Left renal pelvis (tissue), 4 donors: ENCODE data around the gene EXOC3L1. TPM values are rescaled to one million over a fixed set of nuclear protein-coding genes. Genes with fewer than 3 reads are reported as not detected.

ENCODE experiments used
- DNase-seq, 4 donors: peaks; one replicate each; pipeline ENCODE4 v3.0.0-alpha.2; 2013; ENCODE audit warnings: low read depth in 4 of 4, low spot score in 3 of 4
- polyA plus RNA-seq, 4 donors: library from polyadenylated mRNA; unstranded; fragments of 120-200 nt; gene quantifications; one replicate each; pipeline ENCODE4 v1.2.1, GENCODE V29; 2013; ENCODE audit not compliant: insufficient read length in 4 of 4

The EXOC3L1 gene
- polyA plus RNA-seq, 4 donors, result 2.3 to 7.7 (median 4.3) TPM

DNA sequence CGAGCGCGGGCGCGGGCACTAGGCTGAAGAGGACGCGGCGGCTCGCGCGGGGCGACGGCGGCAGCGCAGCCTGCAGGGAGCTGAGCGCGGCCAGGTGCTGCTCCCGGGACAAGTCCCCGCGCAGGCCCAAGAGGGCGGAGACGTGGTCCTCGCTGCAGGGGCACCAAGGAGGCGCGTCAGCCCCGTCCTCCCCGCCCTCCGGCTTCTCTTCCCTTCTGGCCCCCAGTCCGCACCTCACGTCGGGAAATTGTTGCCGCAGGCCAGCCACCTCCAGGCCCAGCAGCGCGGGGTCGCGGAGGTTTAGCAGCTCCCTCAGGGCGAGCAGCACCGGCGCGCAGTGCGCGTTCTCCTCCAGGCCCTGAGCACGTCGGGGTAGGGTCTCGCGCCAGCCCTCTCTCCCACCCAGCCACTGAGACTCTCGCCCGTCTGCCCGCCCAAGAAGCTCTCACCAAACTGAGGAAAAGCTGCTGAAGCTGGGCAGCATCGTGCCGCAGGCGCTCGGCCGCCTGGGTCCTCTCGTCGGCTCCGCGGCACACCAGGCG lies 5.4 kb downstream of the EXOC3L1 start:
- DNase-seq, result no peak

DNA sequence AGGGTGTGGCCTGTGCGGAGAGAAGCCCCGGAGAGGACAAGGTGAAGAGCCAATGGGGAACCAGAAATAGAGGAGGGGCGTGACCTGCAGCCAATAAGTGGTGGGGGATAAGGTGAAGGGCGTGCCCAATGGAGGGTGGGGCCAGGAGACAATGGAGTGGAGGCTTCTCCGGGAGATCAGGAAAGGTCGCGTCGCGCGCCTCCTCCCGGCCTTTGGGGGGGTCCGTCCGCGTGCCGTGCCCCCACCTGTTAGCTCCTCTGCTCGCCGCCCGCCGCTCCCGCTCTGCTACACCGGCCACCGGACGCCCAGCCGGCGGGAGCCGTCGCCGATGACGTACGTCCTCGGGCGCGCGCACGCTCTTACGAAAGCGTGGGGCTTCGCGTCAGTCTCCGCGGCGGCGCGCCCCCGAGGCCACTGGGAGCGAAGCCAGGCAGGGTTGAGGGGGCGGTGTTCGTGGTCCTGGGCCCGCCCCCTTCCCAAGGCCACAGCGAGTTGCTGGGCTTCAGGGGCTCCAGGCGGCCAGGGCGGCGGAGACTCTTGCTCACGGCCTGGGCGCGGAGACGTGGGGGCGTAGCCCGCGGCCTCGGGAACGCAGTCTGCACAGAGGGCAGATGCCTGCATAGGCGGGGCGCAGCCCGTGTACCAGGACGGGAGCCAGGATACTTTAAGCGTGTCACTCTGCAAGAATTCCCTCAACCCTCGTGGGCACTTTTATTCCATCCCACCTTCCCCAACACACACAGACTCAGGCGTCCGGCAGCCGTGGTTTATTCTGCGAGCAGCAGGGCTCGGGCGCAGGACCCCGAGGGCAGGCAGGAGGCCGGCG lies 6.1 kb downstream of the EXOC3L1 start, which contains the start of gene MATCAP1:
MATCAP1 (minus strand) TSS at position 337 of the 826 bp plus-strand sequence. CDS start 3,353 bp downstream, outside the sequence.
- peak; percentile 89 to 93 (median 92) for DNase-seq

DNA sequence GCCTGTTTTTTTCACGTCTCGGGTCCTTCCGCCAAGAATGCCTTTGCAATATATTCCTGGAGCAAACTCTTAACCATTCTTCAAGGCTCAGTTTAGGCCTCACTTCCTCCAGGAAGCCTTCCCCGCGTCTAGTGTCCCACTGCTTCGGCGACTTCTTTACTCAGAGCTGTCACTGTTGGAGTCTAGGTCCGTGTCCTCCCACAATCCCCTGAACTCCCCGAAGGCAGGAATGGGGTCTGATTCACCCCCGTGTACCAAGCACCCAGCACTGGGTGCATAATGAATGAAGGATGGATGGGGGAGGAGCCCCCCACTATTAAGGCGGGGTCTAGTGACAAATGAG lies 6.7 kb downstream of the EXOC3L1 start:
- DNase-seq, result no peak

DNA sequence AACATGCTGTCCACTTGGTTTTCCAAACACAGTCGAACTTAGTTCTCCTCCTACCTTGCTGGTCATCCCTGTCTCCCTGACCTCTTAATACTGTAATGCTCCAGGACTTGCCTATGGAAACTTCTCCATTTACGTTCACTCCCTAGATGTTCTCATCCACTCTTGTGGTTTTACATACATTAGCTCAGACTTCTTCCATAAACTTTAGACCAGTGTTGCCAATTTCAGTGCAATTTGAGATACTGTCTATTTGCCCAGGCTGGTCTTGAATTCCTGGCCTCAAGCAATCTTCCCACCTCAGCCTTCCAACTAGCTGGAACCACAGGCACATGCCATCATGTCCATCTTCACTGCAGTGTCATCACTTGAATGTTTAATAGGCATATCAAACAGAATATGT lies 7.6 kb downstream of the EXOC3L1 start:
- no peak for DNase-seq

DNA sequence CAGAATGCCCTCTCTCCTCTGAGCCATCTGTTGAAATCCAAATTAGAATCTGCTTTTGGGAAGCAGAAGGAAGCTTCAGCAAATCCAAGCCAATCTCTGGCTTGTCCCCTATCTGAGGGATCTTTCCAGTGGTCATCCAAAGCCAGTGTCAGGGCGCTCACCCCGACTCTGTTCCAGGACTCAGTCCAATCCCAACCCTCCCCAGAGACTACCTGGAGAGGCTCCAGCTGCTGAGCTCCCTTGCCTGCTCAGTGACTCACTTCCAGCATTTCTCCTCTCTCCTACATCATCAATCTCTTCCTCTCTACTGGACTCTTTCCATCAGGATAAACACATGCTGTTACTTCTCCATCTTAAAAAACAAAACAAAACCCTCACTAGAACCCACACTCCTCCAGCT lies 8.6 kb downstream of the EXOC3L1 start:
- no peak for DNase-seq

DNA sequence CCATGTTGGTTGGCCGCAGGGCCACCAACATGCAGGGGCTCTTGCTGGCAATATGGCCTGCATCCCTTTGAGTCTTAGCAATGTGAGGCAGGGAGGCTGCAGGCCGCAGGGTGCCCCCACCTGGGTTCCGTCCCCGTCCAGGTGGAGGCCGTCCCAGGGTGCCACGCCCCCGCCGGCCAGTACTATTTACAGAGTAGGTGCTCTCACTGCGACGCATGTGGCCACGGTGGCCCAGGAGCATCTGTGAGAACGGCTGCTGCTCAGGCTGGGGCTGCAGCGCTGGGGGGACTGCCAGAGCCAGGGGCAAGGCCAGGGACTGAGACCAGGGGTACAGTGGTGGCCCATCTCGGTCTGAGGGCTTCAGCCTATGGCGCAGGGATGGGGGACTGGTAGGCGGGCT lies 9.8 kb downstream of the EXOC3L1 start:
- DNase-seq, result no peak

DNA sequence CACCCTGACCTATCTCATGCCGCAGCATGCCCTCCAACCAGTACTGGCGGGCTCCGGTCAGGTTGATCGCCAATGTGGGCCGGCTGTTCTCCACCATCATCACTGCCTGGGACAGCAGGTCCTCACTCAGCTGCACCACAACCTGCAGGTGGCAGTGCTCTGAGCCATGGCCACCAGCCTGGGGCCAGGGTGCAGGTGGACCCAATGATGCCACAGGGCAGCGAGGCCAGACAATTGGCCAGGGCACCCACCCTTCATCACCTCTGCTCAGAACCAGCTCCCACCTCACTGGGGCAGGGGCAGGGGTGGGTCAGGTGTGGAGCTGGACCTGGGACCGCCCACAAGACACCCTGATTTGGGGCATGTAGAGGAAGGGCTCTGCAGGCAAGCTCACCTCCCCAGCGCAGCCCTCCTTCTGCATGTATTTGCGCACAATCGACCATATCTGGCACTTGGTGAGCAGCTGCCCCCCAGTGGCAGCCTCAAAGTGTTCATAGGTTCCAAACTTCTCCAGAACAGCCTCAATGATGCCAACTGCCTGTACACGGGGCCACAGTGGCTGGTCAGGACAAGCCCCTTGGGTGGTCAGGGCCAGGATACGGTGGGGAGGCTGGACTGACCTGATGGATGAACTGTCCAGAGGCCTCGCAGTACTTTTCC lies 10.4 kb downstream of the EXOC3L1 start:
- no peak for DNase-seq

DNA sequence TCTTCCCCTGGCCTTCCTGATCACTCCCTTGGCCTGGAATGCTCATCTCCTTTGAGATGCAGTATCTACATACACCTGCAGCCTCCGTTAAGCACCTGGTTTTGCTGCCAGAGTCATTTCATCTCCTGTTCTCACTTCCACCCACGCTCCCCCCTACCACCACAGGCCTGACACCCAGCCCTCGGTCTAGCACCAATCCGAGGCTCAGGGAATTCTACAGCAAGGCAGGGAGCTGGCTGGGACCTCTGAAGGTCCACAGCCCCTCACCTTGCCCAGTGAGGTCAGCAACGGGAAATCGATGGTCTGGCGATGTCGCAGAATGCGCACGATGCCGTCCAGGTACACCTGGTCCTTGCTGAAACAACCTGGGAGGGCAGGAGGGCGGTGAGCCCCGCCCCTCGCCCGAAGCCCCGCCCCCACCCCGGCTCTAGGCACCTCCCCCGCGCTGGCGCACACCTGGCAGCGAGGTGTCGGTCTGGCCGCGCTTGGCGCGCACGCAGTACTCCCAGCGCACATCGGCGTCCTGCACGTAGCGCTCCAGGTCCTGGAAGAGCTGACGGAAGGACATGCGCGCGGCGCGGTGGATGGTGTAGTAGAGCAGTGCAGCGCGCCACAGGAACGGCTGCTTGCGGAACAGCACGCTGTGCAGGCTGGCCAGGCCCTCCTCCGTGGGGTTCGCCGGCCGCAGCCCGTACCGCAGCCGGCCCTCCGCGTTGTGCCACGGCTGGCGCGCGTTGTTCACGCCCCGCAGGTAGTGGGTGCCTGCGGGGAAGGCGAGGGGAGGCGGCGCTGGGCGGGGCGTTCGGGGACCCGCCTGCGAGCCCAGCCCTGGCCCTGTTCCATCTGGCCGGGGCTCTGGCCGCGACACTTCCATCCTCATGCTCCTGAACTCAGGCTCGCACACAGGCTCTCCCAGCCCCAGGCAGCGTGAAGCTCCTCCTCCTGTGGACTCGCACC lies 11.9 kb downstream of the EXOC3L1 start:
- no peak for DNase-seq

DNA sequence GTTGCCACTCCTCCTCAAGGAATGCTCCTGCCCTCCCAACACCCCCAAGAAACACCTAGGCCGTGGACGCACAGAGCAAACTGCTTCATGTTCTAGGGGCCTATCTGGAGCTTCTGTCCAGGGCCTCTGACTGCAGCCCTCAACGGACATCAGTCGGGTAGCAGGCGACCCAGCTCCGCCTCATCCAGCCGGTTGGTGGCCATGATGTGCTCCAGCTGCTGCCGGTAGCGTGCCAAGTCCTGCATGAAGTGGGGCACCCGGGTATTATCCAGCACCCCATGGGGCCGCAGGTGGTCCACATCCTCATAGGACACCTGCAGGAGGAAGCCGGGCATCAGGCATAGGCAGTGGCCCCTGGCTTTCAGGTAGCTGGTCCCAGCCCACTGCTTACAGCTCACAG lies 13.3 kb downstream of the EXOC3L1 start:
- DNase-seq, result no peak

DNA sequence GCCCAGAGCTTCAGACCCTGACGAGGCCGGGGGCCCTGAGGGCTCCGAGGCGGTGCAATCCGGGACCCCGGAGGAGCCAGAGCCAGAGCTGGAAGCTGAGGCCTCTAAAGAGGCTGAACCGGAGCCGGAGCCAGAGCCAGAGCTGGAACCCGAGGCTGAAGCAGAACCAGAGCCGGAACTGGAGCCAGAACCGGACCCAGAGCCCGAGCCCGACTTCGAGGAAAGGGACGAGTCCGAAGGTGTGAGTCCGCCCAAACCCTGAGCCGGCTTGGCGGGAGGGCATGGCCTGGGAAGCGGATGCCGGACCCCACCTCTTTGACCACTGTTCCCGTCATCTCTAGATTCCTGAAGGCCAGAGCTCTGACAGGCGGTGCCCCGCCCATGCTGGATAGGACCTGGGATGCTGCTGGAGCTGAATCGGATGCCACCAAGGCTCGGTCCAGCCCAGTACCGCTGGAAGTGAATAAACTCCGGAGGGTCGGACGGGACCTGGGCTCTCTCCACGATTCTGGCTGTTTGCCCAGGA lies 15.2 kb downstream of the EXOC3L1 start:
- DNase-seq, result no peak

DNA sequence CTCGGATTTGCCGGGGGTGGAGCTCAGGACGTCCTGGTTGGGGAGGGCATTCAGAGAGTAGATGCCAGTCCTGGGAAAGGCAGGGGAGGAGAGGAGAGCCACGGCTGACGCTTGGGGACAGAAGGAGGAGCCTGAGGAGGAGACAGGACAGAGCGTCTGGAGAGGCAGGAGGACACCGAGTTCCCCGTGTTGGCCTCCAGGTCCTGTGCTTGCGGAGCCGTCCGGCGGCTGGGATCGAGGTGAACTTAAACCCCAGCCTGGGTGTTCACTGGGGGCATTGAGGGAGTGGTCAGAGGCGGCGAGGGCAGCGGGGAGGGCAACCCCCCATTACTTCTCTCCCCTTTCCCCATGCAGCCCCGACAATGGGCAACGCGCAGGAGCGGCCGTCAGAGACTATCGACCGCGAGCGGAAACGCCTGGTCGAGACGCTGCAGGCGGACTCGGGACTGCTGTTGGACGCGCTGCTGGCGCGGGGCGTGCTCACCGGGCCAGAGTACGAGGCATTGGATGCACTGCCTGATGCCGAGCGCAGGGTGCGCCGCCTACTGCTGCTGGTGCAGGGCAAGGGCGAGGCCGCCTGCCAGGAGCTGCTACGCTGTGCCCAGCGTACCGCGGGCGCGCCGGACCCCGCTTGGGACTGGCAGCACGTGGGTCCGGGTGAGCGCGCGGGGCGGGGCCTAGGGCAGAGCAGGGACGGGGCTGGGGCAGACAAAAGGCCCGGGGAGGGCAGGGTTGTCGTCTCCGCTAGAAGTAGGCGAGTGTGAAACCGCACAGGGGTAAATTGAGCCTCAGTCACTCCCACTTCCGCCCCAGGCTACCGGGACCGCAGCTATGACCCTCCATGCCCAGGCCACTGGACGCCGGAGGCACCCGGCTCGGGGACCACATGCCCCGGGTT lies 15.9 kb downstream of the EXOC3L1 start:
- no peak for DNase-seq

DNA sequence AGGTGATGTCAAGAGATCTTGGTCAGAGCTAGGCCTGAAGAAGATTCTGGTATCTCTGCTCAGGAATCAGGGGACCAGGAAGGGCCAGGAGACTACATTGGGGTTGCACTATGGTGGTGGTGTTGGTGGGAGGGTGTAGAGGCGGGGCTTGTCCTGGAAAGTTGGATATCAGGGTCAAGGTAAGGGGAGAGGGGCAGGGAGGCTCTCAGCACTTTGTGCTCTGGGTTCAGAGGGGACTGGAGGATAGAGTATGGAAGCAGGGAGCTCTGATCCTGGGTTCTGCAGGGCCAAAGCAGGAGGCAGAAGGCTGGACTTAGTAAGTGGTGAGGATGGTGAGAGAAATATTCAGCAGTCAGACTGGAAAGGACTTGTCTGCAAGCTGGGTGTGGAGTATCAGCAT lies 16.6 kb downstream of the EXOC3L1 start:
- no peak for DNase-seq

DNA sequence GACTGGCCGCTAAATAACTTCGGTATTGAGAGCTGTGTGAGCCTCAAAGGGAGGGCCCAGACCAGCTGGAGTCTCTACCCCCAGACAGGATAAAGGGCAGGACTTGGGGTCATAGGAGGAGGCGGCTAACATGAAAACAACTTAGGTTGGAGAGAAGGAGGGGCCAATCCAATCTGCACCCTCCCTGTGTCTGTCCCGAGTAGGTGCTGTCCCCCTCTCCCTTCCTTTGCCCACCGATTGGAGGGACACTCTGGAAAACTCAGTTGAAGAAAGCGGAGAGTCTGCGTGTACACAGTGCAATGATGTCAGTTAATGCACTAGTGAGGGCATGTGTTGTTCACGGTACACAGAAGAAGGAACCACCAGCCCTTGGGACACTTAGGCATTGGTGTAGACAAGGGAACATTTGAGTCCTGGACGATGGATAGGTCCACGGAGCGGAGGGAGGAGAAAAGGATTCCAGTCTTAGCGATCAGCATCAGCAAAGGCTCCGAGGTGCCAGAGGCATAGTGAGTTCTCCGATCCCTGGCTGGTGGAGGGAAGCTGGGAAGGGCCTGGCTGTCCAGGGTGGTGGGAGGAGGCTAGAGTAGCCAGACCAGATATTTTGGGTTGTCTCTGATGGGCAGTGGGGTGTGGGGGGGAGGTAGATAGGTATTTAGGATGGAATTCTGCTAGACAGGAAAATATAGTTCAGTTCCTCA lies 18.8 kb downstream of the EXOC3L1 start:
- no peak for DNase-seq

DNA sequence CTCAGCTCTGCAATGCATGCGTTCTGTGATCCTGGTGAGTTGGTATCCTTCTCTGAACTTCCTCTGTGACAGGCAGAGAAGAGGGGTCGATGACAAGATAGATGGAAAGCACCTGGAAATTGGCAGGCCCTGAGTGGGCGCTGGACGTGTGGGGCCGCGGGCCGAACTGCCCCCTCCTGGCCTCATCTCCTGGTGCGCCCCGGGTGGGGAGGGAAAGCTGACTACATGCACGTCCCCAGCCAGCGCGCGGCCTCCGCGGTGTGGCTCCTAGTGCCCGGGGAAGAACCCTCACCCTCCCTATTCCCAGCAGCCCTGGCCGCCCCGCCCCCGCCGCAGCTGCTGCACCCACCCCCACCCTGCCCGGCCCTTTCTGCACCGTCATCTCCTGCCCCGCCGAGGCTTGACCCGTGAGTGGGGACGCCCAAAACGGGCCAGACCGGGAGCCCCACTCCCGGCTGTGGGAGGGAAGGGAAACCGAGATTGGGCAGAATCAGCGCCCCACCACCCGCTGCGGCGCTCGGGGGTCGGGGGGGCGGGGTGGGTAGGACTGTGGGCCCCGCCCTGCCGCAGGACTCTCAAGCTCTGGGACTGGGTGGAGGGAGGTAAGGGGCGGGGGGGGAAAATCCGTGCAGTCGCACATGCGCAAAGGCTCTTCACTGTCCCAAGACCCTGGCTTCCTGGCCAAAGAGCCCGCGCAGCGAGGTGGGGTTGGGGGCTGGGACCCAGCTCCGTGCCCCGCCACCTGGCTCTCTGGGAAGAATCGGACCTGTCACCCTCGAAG lies 19.6 kb downstream of the EXOC3L1 start, which contains the start of gene NOL3:
NOL3 (plus strand) TSS at position 371 of the 781 bp plus-strand sequence.
- DNase-seq, result no peak

DNA sequence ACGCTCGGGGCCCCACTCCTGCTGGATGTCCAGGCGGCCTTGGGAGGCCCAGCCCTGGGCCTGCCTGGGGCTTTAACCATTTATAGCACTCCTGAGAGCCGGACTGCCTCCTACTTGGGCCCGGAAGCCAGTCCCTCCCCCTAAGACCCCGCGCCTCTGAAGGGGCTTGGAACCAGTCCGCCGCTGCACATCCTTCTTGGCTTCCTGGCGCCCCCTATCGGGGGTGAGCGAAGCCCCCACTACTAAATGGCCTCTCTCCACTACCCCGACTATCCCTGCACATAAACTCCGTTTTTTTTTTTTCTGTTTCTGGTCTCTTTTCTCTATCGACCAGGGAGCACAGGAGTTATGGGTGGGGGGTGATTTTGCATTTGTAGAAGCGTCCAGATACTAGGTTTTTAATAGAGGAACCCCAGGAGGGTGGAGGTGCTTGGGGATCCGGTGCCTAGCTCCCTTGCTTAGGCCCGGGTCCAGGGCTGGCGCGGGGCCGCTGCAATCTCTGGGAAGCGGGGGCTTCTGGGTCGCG lies 20.2 kb downstream of the EXOC3L1 start:
- DNase-seq, result no peak

DNA sequence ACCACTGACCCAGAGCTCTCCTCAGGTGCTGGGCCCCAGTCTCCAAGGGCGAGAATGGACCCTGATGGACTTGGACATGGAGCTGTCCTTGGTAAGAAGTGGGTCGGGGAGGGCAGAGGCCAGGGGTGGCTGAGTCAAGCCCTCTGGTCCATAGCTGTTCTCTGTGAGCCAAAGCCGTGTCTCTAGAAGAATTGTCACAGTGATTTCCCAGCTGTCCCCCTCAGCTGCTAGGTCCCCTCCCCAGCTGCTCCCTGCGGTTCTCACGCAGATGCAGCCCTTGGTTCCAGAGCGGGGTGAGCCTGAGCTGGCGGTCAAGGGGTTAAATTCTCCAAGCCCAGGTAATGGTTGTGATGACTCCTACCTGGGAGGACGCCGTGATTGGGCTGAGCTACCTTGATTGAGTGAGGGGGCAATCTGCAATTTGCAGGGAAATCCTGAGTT lies 20.9 kb downstream of the EXOC3L1 start:
- no peak for DNase-seq

DNA sequence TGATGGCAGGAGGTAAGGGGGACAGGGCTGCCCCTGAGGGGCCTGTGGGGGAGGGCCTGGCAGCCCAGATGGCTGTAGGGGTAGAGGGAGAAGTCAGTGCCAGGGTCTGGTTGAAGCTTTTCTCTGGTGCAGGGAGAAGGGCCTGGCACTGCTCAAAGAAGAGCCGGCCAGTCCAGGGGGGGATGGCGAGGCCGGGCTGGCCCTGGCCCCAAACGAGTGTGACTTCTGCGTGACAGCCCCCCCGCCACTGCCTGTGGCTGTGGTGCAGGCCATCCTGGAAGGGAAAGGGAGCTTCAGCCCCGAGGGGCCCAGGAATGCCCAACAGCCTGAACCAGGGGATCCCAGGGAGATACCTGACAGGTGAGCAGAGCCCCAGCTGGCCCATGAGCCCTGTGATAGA lies 22.3 kb downstream of the EXOC3L1 start:
- DNase-seq, result no peak
